HG03558 (cell line): Measurements from ENCODE around the gene IQCF6.
"Not testable (repeated sequence)": the region's sequence is repeated elsewhere in the genome, so short reads cannot be mapped to it uniquely, and the experiment has no call there.

Experiments
- ATAC-seq: cut with Tn5 transposase; IDR thresholded peaks from one replicate; pipeline ENCODE4 v1.9.1; 2021; ENCODE audit warnings: moderate number of reproducible peaks; ENCODE audit not compliant: unreplicated experiment; ENCODE audit errors: extremely low read depth

Gene IQCF6

DNA sequence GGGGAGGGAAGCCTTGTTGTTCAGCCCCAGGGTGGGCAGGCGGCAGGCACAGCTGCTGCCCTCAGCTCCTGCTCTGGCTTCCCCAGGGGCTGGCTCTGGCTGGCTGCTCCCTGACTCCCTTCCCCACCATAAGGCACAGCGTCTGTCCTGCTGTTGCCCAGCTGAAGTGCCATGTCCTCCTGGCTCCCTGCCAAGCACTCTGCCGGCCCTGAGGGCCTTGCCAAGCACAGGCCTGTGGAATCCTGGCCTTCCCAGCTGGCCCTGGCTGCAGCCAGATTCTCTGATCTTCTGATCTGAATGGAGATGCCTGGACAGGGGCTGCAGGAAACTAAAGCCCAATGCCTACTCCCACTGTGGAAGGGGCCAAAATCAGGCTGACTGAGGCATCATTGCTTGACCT is 1.1 kb downstream of the IQCF6 start:
- no peak for ATAC-seq

DNA sequence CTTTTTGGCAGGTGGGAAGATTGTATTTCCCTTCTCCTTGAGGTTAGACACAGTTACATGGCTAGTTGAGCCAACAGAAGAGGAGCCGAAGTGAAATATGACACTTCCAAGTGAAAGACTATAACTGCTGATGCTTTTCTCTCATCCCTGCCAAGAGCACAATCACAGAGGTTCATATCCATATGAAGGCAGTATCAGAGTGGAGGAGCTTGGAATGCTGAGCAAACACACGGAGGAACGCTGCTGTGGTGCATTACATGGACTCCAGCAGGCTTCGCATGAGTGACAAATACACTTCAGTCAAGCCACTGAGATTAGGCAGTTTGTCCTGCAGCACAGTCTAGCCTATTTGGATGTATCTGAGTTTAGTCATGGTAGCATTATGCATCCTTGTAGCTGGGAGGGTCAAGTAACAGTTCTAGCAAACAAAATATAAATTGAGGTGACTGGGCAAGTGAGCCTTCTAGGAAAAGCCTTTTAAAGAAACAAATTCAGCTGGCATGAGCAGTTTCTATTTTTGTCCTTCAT is 5.4 kb downstream of the IQCF6 start:
- ATAC-seq: no peak

DNA sequence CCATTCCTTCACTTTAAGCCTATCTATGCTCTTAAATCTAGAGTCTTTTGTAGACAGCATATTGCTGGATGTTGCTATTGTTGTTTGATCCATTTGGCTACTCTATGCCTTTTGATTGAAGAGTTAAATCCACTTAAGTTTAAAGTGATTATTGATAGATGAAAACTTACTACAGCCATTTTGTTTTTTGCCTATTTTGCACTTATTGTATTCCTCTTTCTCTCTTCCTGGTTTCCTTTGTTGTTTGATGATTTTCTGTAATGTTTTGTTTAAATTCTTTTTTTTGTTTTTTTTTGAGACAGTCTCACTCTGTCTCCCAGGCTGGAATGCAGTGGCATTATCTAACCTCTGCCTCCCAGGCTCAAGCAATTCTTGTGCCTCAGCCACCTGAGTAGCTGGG is 19.8 kb downstream of the IQCF6 start:
- no peak for ATAC-seq

DNA sequence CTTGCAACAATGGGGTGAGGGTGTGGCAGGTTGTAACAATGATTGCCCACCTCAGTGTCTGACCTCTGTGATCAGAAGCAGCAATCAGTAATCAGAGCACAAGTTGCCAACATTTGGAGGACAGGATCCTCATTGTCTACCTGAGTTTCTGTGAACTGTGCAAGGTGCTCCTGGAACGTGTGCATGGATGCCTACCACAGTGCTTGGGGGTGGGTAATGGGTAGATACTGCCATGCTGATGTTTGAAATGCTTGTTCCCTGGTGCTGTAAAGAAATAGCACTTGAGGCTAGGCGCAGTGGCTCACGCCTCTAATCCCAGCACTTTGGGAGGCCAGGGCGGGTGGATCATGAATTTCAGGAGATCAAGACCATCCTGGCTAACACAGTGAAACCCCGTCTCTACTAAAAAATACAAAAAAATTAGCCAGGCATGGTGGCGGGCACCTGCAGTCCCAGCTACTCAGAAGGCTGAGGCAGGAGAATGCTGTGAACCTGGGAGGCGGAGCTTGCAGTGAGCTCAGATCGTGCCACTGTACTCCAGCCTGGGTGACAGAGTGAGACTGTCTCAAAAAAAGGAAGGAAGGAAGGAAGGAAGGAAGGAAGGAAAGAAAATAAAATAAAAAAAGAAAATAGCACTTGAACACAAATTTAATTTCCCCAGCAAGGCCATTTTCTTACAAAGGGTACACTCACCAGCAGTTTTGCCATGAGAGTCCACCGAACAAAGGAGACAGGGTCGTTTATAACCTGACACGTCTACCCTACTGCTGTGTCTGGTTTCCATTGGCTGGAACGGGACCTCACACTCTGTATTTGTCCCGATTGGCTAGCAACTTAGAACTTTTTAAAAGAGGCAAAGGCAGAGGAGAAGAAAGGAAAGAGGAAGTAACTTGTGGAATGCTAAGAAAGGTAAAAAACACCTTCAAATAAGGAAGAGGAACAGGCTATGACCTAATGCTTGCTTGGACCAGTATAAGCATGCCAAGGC is 25.0 kb downstream of the IQCF6 start:
- not testable (repeated sequence) for ATAC-seq

DNA sequence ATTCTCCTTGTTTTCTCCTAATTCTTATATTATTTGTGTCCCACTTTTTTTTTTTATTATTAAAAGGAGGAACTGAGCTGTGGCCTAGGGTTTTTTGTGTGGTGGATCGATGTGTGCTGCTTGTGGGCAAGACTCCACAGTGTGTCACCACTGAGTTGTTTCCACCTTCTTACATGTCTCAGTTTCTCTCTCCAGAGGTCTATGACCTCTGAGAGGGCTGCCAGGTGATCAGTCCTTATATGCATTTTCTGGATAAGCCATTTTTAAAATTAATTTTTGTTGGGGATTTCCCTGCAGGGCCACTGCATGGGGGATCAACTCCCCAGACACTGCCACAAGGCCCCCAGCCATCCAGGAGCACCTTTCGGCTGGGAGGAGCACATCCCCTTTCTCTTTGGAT is 27.8 kb downstream of the IQCF6 start:
- ATAC-seq: no peak

DNA sequence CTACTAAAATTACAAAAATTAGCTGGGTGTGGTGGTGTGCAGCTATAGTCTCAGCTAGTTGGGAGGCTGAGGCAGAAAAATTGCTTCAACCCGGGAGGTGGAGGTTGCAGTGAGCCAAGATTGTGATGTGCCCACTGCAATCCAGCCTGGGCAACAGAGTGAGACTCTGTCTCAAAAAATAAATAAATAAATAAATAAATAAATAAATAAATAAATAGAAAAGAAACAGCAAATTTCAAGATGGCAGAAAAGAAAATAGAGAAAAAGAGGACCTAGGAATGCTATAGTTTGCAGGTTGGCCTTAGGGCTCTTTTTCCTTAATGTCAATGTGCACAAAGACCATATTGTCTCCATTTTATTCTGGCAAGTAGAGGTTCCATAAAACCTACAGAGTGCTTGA is 28.2 kb downstream of the IQCF6 start:
- ATAC-seq: no peak

DNA sequence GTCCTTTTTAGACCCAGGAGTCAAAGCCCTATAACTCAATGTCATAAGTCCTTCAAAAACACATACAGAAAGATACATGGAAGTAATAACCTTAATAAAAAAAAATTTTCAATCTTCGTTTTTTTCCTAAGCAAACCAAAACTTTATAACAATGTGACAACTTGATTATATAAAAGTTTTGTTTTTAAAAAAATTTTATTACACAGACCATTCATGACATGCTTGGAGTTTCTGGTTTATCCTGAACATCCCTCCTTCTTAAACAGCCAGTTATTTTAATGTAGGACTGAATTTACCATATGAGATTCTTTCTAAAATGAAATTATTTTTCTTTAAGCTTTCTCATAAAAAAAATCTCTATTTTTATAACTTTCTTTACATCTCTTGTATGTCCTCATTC is 30.7 kb downstream of the IQCF6 start:
- ATAC-seq: no peak

DNA sequence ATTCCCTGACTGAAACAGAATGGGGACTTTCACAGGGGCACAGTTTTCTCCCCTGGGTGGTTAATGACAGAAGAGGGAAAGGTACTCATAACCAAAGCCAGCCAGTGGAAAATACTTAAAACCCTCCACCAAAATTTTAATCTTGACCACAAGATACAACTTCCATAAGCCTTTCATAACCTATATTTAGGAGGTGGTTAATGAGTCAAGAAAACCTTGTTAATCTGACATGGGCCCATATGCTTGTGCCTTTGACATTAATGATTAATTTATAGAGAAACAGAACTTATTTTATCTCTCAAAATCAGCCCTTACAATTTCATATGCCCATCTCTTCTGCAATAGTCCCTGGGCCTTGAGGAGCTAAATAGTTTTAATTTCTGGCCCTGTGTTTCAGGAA is 31.2 kb downstream of the IQCF6 start:
- ATAC-seq: no peak

DNA sequence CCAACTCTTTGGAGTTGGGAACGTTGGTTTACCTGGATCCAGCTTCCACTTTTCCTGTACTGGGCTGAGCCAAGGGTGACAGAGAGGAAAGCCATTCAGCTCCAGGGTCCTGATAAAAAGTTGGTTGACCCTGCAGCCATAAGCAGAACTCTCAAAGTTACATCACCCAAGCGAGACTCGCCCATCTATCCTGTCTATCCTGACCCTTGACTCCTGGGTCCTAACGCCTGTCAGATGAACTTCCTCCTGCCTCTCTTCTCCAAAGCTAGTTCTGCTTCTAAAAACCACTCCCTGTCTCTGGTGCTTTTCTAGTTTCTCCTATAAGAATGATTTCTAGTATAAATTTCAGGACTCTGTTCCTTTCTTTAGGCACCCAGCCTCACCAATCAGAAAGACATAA is 36.1 kb downstream of the IQCF6 start:
- not testable (repeated sequence) for ATAC-seq

DNA sequence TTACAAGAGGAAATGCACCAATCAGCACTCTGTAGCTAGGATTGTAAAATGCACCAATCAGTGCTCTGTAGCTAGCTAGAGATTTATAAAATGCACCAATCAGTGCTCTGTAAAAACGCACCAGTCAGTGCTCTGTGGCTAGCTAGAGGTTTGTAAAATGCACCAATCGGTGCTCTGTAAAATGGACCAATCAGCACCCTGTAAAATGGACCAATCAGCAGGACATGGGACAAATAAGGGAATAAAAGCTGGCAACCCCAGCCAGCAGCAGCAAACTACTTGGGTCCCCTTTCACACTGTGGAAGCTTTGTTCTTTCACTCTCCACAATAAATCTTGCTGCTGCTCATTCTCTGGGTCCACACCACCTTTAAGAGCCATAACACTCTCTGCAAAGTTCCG is 36.7 kb downstream of the IQCF6 start:
- not testable (repeated sequence) for ATAC-seq

DNA sequence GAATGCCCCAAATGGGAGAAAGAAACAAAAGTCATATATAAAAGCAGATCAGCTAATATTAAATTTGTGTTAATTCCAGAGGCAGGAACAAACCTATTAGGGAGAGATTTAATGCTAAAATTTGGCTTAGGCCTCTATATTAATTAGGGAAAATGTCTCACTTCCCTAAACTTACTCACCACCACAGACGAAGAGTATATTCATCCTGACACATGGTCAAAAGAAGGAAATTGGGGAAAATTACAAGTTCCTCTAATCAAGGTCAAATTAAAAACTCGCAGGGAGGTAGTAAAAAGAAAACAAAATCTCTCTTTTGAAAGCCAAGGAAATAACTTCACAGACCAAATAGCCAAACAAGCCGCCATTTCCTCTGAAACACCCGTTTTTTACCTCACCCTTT is 39.9 kb downstream of the IQCF6 start:
- no peak for ATAC-seq

DNA sequence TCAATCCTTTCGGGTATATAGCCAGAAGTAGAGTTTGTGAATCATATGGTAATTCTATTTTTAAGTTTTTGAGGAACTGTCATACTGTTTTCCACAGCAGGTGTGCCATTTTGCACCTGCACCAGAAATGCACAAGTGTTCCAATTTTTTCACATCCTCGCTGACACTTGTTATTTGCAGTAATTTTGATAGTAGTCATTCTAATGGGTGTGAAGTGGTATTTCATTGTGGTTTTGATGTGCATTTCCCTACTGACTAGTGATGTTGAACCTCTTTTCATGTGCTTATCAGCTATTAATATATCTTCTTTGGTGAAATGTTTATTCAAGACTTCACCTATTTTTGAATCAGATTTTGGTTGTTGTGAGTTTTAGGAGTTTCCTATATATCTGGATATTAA is 43.1 kb downstream of the IQCF6 start:
- no peak for ATAC-seq

DNA sequence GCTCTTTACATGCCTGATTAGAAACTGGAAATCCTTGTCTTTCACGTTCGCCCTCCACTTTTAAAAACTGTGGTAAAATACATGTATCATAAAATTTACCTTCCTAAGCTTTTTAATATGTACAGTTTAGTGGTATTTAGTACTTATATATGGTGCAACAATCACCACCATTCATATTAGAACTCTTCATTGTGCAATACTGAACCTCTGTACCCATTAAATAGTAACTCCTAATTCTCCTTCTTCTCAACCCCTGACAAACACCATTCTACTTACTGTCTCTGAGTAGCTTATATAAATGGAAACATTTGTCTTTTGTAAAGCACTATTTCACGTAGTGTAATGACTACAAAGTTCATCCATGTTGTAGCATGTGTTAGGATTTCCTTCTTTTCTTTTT is 44.0 kb downstream of the IQCF6 start:
- no peak for ATAC-seq

DNA sequence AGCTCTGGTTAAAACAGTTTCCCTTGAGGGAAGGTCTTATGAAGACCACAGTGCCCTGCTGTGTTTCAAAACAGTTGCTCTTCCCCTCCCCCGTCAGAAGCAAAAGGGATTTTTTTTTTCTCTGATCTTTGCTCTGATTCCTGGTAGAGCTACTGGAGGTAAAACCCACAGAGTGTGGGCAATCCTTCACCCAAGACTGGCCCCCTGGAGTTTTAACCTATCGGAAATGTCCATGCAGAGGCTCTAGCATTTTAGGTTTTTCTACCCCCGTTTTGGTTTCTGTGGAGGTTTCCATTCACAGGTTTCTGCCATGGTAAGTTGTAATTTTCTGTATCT is 44.5 kb downstream of the IQCF6 start:
- ATAC-seq: no peak

DNA sequence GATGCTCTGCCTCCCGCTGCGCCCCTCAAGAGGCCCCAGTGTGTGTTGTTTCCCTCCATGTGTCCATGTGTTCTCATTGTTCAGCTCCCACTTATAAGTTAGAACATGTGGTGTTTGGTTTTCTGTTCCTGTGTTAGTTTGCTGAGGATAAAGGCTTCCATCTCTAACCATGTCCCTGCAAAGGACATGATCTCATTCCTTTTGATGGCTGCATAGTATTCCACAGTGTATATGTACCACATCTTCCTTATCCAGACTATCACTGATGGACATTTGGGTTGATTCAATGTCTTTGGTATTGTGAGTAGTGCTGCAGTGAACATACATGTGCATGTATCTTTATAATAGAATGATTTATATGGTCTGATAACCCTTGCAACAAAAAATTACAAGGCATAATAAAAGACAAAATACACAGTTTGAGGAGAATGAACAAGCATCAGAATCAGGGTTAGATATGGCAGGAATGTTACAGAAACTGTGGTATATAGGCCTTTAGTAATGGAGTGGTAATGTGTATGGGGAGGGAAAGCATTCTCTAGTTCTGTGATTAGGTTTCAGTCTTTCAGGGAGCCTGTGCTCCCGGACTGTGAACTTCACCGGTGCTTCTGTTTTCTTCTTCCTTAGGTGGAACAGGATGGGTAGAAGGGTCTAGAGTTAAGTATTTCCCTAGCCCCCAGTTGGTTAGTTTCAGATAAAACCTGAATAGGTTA is 45.0 kb downstream of the IQCF6 start:
- ATAC-seq: no peak

DNA sequence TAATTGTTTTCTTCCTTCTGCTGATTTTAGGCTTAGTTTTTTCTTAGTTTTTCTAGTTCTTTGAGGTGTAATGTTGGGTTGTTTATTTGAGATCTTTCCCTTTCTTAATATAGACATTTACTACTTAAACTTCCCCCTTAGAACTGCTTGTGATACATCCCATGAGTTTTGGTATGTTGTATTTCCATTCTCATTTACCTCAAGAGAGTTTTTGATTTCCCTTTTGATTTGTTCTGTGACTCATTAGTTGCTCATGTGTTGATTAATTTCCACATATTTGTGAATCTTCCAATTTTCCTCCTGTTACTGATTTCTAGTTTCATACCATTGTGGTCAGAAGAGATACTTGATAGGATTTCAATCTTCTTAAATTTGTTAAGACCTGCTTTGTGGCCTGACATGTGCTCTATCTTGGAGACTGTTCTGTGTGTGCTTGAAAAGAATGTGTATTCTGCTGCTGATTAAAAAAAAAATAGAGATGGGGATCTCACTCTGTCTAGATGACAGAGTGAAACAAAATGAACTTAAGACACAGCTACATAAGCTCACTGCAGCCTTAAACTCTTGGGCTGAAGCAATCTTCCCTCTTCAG is 49.9 kb downstream of the IQCF6 start:
- no peak for ATAC-seq
